GM12872 (cell line): ENCODE data around the gene DDR2.

Experiments
- CTCF ChIP-seq: IDR thresholded peaks from 3 replicates; pipeline ENCODE4 v1.5.1; 2011; ENCODE audit warnings: low read depth, mild to moderate bottlenecking, low read length, moderate library complexity; ENCODE audit not compliant: insufficient read depth

Gene DDR2

GRCh38 chr1:162710345-162710744, 78.1 kb downstream of the DDR2 start:
- no peak for TF ChIP-seq CTCF

- TF ChIP-seq CTCF: no peak
Observed at GRCh38 chr1:162710780-162711465, 78.7 kb downstream of the DDR2 start.

- no peak for TF ChIP-seq CTCF
Observed at GRCh38 chr1:162712317-162713029, 80.2 kb downstream of the DDR2 start.

- TF ChIP-seq CTCF: no peak
Observed at GRCh38 chr1:162716123-162716522, 83.9 kb downstream of the DDR2 start.

- no peak for TF ChIP-seq CTCF
Observed at GRCh38 chr1:162716552-162716951, 84.3 kb downstream of the DDR2 start.

GRCh38 chr1:162717548-162718184, 85.4 kb downstream of the DDR2 start:
- TF ChIP-seq CTCF: no peak

GRCh38 chr1:162719678-162720077, 87.4 kb downstream of the DDR2 start:
- no peak for TF ChIP-seq CTCF
